ENCODE data around the gene SP3.

Gene SP3

DNA sequence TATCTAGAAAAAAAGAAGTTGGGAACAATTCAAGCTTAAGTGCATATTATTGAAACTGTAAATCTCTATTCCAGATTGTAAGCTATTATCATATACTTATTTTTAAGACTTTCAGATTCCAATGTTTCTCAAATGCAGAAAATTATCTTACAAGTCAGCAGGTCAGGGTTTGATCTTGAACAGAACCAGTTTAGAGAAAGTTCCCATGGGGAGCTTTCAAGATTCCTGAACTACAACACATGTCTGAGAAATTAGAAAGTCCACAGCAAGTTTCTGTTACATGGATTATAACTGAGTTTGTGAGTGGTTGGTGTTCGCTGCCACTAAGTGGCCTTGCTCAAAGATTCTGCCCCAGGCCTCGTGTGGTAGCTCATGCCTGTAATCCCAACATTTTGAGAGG lies 31.6 kb upstream of the SP3 start:
- no peak for DNase-seq (ENCODE audit: low read depth)

DNA sequence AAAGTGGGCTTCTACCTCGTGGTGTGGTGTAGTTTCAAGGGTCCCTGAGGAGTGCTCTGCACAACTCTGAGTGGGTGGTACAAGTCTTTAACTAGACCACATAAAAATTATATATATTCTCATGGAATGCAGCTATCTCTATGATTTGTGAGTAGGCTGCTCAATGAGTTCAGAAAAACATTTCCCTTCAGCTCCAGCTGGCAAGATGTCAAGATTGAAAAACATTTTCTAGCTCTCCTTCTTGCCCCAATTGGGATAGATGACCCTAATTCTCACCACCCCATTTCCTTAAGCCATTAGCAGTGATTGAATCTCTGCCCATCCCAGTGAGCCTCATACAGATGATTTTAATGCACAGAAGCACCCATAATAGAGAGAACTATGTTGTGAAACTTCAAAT lies 28.3 kb upstream of the SP3 start:
- no peak for DNase-seq (ENCODE audit: low read depth)

DNA sequence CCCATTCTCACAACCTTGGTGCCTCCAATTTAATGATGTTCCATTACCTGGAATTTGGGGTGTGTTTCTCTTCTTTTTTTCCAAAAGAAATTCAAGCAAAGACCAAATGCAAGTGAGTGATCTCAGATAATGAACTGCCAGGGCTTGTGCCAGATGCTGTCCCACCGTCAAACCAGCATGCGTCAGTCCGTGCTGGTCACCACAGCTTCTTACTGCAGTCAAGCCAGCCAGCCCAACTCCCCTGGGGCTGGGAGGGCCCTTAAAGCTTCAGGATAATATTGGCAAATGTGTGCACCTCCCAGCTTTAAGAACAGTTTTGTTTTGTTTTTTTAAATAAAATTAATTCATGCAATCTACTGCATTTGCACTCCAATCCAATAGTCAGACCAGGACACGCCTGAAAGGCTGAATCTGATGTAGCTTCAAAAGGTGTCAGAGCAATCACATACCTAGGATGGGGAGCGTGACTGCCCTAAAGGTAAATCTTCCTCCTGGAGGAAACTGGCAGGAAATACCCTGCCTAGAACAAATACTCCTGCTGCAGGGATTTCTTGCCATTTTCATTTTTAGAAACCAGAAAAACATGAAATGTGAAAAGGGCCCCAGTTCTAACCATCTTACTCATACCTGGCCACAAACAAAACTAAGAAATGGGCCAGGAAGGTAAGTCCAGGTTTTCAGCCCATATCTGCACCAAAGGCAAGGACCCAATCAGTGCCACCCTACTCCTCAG lies 26.8 kb upstream of the SP3 start:
- DNase-seq (ENCODE audit: low read depth) = no peak

DNA sequence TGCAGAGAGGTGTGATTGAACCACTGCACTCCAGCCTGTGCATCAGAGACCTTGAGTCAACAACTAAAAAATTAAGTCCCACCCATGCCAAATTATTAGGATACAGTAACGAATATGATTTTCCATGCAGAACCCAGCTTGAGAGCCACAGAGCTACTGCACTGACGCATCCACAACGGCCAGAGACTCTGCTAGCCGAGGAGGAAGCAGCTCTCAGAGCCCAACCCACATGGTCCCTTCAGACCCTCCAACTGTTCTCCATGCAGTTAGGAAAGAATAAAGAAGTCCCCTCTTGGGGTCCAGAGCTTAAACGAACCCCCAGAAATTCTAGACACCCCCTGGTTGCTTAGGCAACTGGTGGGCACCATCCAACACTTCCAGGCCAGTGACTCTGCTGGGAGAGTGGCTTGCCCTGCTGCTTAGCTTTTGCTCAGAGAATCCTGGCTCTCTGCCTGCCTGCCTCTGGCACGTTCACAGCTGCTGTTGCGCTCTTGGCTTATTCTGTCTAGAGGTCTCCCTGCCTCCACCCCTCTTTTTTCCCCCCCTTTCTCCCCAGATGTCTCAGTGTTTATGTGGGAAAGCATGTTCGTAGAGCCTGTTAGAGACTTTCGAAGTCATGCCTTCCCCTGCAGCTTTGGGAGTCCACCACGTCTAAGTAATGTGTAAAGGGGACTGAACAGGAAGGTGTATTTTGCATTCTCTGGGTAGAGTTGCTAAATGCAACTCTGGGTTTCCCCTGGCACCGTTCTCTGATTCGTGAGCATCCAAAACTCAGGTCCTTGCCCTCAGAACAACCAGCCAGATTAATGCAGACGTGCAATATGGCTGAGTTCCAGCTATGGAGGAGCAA lies 26.0 kb upstream of the SP3 start:
- DNase-seq (ENCODE audit: low read depth) = no peak

DNA sequence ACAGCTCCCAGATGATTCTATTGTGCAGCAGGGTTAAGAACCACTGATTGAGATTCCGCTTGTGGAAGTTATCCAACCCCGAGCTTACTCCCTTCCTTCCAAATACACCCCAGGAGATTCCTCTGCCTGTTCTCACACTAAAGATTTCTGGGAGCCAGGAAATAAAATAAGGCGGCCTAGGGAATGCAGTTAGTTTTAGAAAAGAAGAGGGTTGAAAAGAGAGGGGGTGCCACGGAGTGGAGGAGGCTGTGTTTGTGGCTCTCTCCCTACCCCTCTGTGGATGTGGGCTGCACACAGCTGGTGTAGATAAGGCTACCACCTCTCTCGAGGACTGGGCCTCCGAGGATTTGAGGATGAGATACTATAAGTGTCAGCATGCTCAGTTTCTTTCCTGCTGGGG lies 25.1 kb upstream of the SP3 start:
- no peak for DNase-seq (ENCODE audit: low read depth)

DNA sequence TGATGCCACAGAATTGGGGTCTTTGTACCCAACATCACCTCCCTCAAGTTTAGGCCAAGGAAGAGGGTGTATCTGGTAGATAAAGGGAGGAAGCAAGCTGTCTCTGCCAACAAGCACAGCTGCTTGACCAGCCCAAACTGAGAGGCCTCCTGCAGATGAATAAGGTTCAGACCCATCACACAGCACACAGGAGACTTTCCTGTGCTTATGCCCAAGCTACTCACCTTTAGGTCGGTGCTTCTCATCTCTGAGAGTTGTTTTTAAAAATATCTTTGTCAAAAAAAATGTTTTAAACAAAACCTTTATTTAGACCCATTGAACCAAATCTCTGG lies 24.7 kb upstream of the SP3 start:
- no peak for DNase-seq (ENCODE audit: low read depth)

DNA sequence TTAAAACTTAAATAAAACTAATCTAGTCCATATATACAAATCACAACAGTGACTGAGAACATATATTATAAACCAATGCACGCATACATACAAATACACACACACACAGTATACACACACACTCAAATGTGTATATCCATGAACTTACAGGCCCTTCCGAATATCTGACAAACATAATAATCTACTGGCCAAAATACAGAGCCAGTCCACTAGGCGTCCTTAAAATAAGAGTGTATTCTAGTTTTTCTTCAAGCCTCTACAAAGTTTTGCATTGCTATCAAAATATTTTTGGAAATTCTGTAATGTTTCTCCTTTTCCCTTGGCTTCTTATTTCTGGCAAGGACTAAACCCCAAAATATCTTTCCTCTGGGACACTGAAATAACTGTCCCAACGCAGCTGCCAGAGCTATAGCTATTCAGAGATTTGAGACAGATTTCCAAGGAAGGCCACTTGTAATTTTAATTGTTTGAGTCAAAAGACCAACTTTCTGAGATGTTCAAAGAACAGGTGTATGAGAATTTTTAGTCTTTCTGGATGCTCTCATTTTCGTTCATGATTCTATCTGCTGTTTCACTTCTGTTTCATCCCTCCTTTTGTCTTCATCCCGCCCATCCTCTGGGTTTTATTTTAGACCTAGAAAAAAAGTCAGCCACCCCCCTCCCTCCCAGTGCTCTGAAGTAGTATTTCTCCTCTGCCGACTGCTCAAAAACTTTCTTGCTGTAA lies 24.1 kb upstream of the SP3 start:
- no peak for DNase-seq (ENCODE audit: low read depth)

DNA sequence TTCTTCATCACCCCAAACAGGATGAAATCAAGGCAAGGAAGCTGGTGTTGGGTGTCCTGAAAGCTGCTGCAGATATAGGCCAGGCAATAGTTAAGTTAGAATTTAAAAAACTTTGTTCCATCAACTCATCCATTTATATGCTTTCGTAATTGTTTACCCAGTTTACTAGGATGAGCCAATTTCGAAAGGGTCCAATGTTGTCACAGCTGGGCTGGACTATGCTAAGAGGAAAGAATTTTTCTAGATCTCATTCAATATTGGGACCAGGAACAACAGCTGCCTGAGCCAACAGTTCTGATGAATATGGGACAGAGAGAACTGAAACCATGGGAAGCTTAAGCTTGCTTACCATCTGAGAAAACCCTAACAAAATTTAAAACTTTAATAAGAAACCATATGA lies 21.6 kb upstream of the SP3 start:
- no peak for DNase-seq (ENCODE audit: low read depth)

DNA sequence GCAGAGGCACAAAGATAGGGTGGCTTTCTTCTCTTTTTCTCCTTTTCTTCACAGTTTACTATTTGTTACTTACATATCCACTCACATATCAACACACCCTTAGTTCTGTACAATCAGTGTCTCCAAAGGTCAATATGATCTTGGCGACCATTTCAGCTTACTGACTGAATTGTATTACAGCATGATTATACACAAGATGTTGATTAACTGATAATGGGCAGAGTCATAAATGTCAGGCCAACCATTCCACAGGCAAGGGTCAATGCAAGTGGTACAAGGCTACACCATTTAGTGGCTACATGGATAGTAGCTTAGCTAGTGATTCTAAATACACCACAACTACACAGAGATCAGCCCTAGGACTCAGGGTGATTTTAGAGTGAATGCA lies 20.4 kb upstream of the SP3 start:
- DNase-seq (ENCODE audit: low read depth) = no peak

DNA sequence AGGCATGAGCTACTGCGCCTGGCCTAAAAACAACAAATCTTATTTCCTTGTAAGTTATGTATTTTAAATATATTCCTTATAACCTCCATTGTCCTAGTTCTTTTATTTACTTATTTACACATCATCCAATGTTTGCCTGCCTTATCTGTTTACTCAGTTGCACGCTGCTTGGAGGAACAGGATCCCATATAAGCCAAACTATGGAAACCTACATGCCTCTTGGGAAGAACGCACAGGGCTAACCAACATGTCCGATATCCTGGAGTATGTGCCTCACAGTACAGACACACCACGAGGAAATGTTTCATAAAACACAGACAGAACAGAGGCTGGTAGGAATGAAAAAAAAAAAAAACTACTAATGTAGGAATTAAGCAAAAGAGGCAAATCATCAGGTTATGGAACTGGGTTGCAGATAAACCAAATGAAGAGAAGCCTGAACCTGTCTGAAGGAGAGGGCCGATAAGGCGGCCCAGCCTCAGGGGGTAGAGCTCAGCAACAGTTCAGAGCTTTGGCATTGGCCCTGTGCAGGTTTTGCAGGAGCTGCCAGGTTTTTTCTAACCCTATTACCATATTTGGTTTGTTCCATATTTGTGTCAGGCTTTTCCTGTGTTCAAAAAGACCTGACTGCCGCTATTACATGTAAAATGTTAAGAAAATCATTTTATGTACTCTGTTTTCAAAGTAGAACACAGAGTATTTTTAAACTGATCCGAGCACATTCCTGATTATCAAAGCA lies 19.9 kb upstream of the SP3 start:
- DNase-seq (ENCODE audit: low read depth) = no peak

DNA sequence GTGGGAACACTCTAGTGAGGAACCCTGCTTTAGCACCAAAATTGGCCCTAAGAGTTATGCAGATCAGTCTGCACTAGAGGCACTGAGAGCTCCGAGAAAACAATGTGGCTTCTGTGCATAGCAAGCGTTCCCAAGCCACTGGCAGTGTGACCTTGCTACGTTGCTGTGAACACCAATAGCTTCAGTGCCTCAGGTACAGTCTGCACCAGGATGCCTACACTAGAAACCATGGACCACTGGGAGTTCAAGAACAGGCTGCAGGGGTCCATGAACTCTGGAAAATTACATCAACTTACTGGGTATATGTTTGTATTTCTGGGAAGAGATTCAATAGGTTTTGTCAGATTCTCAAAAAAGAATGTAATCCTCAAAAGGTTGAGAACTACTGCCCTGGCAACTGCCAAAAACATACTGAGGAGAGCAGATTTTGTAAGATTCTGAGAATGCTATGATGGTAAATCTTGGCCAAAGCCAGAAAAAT lies 18.3 kb upstream of the SP3 start:
- no peak for DNase-seq (ENCODE audit: low read depth)

DNA sequence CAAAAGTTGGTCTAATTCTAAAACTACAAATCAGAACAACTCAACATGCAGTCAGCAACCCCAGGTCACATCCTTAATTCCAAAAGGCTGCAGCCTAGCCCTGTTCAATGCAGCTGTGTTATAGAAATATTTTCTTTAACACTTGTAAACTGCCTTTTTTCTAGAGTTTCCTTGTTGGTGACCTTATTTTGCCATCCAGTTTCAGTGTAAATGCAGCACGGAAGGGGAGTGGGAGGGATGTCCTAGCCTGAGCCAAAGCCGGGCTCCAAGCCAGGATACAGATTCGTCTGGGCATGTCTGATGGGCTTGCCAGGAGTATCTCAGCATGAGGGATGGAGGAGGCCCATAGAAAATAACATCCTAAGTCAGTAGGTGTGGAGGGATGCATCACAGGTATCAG lies 17.7 kb upstream of the SP3 start:
- no peak for DNase-seq (ENCODE audit: low read depth)

DNA sequence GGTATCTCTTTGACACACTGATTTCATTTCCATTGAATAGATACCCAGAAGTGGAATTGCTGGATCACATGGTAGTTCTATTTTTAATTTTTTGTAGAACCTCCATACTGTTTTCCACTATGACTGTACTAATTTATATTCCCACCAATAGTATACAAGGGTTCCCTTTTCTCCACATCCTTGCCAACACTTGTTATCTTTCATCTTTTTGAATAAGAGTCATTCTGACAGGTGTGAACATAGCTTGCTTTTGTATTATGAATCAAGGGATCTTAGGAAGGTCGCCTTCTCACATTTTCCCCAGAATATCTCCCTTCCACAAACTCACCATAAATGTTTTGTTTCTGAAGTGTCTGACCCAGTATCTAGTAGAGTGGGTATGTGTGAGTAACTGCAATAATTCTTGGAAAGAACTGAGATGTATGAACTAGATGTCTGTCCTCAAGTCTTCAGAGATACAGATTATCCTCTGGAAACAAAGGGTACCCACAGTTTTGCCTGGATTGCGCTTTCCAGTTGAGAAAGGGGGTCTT lies 17.1 kb upstream of the SP3 start:
- DNase-seq (ENCODE audit: low read depth) = no peak

DNA sequence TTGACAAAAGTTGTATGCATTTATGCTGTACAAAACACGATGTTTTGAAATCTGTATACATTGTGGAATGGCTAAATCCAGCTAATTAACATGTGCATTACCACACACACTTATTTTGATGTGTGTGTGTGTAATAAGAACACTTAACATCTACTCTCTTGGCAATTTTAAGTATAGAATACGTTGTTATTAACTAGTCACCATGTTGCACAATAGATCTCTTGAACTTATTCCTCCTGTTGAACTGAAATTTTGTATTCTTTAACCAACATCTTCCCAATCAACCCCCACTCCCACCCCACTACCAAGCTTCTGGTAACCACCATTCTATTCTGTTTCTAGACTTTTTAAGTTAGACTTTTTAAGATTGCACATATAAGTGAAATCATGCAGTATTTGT lies 16.3 kb upstream of the SP3 start:
- no peak for DNase-seq (ENCODE audit: low read depth)

DNA sequence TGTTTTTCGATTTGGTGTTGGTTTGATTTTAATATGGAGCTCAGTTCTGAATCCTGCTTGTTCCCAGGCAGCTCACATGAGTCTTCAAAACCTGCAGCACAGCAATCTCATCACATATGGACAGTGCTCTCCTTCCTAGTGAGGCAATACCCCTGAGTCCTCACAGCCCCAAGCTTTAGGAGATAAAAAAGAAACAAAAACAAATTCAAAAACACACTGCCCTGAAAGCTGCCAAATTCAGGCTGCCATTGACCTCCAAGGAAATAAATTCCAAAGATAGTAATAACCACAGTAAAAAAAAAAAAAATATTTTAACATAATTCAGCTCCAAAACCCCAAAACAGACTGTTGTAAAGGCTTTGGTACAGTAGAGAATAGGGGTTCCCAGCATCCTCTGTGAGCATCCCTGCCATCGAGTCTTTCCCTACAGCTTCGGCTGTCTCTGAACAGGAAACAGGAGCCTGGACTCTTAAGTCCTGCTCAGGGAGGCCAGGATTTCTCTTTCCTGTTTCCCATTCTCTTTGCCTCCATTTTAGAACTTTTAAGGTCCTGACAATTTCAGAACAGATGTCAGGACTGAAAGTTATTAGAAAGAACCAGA lies 14.7 kb upstream of the SP3 start:
- no peak for DNase-seq (ENCODE audit: low read depth)

DNA sequence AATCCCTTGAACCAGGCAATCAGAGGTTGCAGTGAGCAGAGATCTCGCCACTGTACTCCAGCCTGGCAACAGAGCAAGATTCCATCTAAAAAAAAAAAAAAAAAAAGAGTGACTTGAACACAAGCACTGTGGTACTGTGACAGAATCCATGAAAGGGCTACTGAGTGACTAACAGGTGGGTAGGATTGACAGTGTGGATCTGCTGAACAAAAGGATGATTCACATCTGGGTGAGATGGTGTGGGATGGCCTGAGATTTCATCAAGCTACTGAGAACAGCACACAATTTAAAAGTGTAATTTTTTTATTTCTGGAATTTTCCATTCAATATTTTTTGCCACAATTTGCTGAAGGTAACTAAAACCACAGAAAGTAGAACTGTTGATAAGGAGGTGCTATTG lies 13.3 kb upstream of the SP3 start:
- no peak for DNase-seq (ENCODE audit: low read depth)

DNA sequence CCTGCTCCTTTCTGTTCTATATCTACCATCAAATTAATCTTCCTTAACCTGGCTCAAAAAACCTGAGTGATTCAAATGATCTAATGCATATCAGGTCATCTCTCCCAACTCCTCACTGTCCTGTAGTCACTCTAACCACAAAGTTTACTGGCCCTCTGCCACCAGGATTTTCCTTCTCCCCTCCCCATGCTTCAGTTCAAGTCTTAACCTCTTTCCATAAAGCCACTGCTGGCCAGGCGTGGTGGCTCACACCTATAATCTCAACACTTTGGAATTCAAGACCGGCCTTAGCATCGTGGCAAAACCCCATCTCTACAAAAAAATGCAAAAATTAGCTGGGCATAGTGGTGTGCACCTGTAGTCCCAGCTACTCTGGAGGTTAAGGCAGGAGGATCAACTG lies 7.5 kb upstream of the SP3 start:
- no peak for DNase-seq (ENCODE audit: low read depth)

DNA sequence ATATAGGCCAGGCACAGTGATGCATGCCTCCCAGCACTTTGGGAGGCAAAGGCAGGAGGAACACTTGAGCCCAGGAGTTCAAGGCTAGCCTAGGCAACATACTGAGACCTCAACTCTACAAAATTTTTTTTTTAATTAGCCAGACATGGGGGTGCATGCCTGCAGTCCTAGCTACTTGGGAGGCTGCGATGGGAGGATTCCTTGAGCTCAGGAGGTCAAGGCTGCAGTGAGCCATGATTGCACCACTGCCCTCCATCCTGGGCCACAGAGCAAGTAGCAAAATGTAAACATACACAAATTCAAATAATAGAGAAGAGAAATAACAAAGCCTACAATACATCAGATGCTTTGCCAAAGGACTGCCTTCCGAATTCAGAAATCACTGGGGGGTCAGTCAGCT lies 7.0 kb upstream of the SP3 start:
- no peak for DNase-seq (ENCODE audit: low read depth)

DNA sequence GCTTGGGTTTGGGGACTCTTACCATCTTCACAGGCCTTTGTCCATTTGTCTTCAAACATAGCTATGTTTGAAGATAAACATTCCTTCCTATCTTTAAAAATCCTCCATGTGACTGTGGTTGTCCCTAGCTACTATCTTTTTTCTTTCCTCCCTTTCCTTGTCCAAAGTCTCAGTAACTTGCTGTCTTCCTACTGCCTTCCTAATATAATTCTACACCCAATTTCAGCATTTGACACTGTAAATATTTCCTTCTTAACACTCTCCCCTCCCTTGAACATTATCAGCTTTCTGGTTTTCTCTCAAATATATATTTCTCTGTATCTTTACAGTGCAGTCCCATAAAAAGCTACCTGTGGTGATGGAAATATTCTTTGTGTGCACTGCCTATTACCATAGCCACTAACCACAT lies 5.3 kb upstream of the SP3 start:
- DNase-seq (ENCODE audit: low read depth) = no peak

DNA sequence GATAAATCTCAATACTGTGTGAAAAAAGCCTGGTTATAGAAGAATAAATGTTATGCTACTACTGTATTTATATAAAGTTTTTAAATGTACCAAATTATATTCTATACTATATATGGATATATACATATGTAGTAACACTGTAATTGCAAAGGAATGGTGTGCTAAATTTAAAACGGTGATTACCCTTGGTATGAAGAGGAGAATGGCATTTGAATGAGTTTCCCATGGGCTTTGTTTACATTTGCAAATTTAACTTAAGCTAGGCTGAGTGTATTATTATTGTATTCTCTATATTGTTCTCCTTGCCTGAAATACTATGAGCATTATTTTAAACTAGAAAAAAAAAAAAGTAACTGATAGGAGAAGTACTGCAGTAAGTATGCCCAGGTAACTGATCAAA lies 4.7 kb upstream of the SP3 start:
- no peak for DNase-seq (ENCODE audit: low read depth)

DNA sequence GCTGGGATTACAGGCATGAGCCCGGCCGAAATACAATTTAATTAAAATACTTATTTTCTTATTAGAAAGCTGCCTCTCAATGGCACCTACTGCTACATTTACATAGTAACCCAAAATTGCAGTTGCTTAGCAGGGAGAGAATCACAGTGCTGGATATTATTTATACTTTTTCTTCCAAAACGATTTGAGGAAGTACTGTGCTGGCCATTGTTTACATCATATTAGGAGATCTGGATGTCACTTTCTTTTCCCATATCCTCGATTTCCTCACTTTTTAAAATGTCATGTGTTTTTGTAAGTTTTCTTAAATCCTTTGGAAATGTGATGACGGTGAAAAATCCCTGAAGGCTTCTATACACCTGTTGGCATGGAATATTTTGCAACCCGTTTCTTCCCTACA lies 3.4 kb upstream of the SP3 start:
- DNase-seq (ENCODE audit: low read depth) = no peak
